ENCODE results near the gene AOAH. TPM values are rescaled to one million over a fixed set of nuclear protein-coding genes. Genes with fewer than 3 reads are reported as not detected.
"Not testable (repeated sequence)": the region's sequence is repeated elsewhere in the genome, so short reads cannot be mapped to it uniquely, and the experiment has no call there.

The AOAH gene
- total RNA-seq, 1 experiment from 2014 or later = not detected

DNA sequence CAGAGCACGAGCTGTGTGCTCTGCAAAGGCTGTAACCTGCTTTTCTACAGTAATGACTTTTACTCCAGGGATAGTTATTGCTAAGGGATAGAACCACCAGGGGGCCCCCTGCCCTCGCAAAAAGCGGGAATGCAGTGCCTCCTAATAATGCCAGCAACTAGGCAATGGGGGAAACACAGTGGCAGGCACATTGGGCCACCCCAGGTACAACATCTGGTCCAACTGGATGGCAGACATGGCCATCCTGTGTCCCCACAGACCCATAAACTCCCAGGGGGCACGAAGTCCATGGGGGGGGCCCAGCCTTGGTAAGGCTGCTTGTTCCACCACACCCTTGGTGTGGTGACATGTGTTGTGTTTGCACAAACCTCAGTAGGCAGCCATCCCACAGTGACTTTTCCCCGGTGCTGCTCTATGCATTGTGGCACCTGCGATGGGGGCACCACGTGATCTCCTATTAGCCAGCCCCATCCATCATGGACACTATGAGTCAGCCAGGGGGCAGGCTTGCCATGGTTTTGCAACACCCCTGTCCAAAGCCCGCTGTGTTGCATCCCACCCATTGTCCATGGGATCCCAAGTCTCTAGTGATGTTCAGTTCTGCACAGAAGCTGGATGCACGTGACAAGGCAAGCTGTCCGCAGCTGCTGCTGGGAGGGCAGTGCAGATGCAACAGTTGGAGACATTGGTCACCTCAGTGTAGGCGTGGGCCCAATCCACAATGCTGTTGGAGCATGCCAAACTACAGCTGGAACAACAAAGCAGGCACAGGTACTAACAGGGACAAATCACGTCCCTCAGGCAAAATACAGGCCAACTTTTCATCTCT lies 250.6 kb downstream of the AOAH start:
- DNase-seq (ENCODE audit: low read depth) = peak; percentile 52

DNA sequence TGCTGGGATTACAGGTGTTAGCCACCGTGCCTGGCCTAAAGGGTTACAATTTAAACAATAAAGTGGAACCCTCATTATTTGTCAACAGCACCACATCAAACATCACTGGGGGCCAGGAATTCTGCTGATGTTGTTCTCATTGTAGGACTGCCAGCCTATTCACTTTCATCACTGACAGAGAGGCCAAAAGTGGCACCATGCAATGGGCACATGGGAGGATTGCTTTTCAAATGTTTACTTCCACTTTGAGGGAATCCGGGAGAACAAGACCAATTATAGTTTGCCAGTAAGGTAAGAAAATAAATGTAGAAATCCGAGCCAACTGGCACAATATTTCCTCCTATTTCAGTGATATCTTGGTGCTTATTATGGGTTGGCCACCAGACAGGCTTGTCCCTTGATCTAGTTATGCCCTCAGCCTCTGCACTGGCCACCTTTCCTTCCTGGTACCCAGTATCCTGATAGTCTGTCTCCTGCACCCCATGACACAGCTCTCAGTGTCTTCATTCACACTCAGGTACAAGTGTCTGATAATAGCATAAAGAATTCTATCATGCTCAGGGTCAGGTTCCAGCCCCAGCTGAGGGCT lies 252.1 kb downstream of the AOAH start:
- no peak for DNase-seq (ENCODE audit: low read depth)

DNA sequence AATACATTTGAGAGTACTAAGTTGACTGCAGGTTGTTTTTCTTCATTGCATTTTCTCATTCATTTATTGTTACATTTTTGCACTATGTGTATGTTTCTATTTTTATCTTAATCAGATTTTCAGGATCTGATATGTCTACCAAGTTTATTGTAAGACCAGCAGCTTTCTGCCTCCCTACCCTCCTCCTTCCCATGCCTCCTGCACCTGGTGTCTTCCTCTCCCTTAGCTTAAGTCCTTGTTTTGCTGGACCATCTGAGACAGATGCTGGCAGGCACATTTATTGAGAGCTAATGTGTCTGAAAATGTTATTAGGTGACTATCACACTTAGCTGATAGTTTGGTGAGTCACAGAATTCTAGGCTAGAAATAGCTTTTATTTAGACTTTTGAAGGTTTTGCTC lies 255.1 kb downstream of the AOAH start:
- no peak for DNase-seq (ENCODE audit: low read depth)

DNA sequence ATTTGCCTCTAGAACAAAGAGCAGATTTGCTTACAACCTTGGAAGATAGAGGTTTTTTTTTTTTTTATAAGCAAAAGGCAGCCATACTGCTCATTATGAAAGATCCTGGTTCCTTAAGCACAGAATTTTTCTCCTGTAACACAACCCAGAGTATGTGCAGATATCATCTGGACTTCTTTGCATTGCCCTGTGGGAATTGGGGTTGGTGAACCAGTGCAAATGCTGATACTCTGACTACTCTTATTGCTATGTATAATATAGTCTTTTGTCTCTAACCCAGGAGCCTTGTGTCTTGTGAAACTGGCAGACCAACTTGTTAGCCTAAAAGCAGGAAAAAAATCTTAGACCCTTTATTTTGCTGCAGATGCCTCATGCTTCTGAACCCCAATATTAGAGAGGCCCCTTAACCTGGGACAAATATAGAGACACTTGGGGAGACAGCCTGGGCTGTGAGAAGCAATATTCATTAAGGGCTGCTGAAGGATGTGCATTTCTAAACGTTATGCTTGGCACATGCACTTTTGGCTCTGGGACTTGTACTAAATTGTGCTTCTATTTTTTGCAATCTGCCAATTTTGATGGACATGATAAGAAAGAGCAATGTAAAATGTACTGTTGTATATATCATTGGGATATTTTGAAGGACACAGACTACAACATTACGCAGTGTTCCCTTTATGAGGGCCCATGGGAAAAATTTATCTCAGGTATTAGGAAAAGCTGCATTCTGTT lies 255.8 kb downstream of the AOAH start:
- peak; percentile 28 for DNase-seq (ENCODE audit: low read depth)

DNA sequence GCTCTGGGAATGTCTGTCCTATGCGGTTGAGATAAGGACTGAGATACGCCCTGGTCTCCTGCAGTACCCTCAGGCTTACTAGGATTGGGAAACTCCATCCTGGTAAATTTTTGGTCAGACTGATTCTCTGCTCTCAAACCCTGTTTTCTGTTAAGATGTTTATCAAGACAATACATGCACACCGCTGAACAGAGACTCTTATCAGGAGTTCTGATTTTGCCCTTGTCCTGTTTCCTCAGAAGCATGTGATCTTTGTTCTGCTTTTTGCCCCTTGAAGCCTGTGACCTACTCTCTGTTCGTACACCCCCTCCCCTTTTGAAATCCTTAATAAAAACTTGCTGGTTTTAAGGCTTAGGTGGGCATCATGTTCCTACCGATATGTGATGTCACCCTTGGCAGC lies 258.3 kb downstream of the AOAH start:
- DNase-seq (ENCODE audit: low read depth) = not testable (repeated sequence)

DNA sequence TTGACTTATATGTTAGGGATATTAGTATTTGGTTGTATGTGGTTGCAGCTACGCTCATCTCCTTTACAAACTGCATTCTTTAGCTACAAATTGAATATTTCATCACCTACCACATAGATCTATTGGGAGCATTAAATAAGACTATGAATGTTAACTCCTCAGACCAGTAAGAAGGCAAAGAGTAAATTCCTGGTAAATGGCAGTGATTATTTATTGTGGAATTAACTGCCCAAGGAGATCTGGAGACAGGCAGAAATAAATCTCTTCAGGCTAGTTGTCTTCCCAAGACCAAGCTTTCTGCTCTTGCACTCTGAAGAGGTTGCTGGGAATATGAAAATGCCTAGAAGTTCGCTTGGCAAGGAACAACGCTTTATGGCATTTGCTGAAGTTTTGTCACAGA lies 260.0 kb downstream of the AOAH start:
- no peak for DNase-seq (ENCODE audit: low read depth)
